ENCODE results near the gene NRG3.

Gene NRG3

DNA sequence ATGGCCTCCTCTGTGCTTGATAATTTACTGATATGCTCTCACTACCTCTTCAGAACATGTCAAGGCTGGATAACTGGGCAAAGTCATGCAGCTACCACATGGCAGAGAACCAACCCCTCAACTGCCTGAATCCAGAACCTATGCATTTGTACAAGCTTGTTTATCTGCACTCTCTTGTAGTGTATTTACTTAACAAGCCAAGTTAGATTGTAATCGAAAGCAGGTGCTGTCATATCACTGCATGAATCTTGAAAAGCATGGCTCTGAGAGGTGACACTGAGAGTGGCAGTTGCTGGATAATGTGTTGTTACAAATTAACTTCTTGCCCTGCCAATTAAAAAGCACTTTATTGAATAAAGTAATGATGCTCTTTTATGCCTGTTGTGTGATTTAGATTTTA lies 588.6 kb downstream of the NRG3 start:
- no peak overlapping the region for H3K4me3 Mint-ChIP-seq
- H3K4me1 Mint-ChIP-seq, result peaks cover 7% of the 10 kb centered on the region
- peaks cover 4% of the 10 kb centered on the region for H3K27me3 Mint-ChIP-seq (ENCODE audit: low read depth)
- H3K27ac Mint-ChIP-seq, result no peak overlapping the region
- H3K36me3 Mint-ChIP-seq (ENCODE audit: low read depth), result peaks cover 7% of the 10 kb centered on the region
- peaks cover 3% of the 10 kb centered on the region for H3K9me3 Mint-ChIP-seq
- no peak for TF ChIP-seq CTCF (IDR thresholded peaks at IDR 0.05; ENCODE audit: unreplicated experiment in 3 of 3)

GRCh38 chr10:82464191-82464818 lies 589.3 kb downstream of the NRG3 start:
- TF ChIP-seq CTCF (IDR thresholded peaks at IDR 0.05; ENCODE audit: unreplicated experiment in 3 of 3), result no peak
- peaks cover 13% of the 10 kb centered on the region for H3K4me1 Mint-ChIP-seq
- H3K27me3 Mint-ChIP-seq (ENCODE audit: low read depth), result peaks cover 4% of the 10 kb centered on the region
- H3K27ac Mint-ChIP-seq, result no peak overlapping the region
- no peak overlapping the region for H3K4me3 Mint-ChIP-seq
- H3K9me3 Mint-ChIP-seq, result peaks cover 3% of the 10 kb centered on the region
- H3K36me3 Mint-ChIP-seq (ENCODE audit: low read depth), result peaks cover 7% of the 10 kb centered on the region

DNA sequence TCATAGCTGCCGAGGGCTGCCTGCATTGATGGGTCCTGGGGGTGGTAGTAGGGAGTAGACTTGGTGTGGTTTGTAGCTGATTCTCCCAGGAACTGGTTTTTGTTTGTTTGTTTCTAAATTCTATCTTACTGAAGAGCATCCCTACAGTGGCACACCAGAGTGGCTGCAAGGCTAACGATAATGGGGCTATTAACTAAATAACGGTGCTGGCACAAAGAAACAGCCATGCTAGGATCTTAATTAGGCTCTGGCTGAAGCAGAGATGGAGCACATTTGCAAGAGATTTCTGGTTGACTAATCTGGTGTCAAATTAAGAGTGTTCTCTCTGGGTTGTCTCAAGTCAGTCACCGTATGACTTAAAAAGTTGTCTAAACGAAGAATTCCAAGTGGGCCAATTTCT lies 590.0 kb downstream of the NRG3 start:
- no peak overlapping the region for H3K4me3 Mint-ChIP-seq
- peaks cover 7% of the 10 kb centered on the region for H3K36me3 Mint-ChIP-seq (ENCODE audit: low read depth)
- H3K4me1 Mint-ChIP-seq, result peaks cover 14% of the 10 kb centered on the region
- H3K27me3 Mint-ChIP-seq (ENCODE audit: low read depth), result peaks cover 4% of the 10 kb centered on the region
- TF ChIP-seq CTCF (IDR thresholded peaks at IDR 0.05; ENCODE audit: unreplicated experiment in 3 of 3), result no peak
- peaks cover 3% of the 10 kb centered on the region for H3K9me3 Mint-ChIP-seq
- no peak overlapping the region for H3K27ac Mint-ChIP-seq

GRCh38 chr10:82468453-82468852 lies 593.5 kb downstream of the NRG3 start:
- TF ChIP-seq CTCF (IDR thresholded peaks at IDR 0.05; ENCODE audit: unreplicated experiment in 3 of 3), result no peak
- Mint-ChIP-seq H3K27ac (peak overlapping the region in 1 of 3 experiments; percentile 1), H3K4me3 (no peak overlapping the region), H3K4me1 (peaks cover 14% of the 10 kb centered on the region), H3K36me3 (ENCODE audit: low read depth) (no peaks in the 10 kb centered on the region), H3K27me3 (ENCODE audit: low read depth) (no peaks in the 10 kb centered on the region), H3K9me3 (no peaks in the 10 kb centered on the region)

GRCh38 chr10:82472406-82473335 lies 597.7 kb downstream of the NRG3 start:
- no peak overlapping the region for H3K4me3 Mint-ChIP-seq
- TF ChIP-seq CTCF (IDR thresholded peaks at IDR 0.05; ENCODE audit: unreplicated experiment in 3 of 3), result no peak
- no peak overlapping the region for H3K27ac Mint-ChIP-seq
- H3K4me1 Mint-ChIP-seq, result peaks cover 10% of the 10 kb centered on the region
- H3K36me3 Mint-ChIP-seq (ENCODE audit: low read depth), result no peaks in the 10 kb centered on the region
- H3K27me3 Mint-ChIP-seq (ENCODE audit: low read depth), result peaks cover 3% of the 10 kb centered on the region
- peaks cover 5% of the 10 kb centered on the region for H3K9me3 Mint-ChIP-seq
